GM12875 (cell line): ENCODE measurements around the gene PLD5.
"Not testable (repeated sequence)": the region's sequence is repeated elsewhere in the genome, so short reads cannot be mapped to it uniquely, and the experiment has no call there.

Experiments
- H3K4me3 ChIP-seq: one replicate; pipeline ENCODE4 v1.5.1; 2011; ENCODE audit warnings: low read depth, low read length, control low read depth
- CTCF ChIP-seq: IDR thresholded peaks from 2 replicates; pipeline ENCODE4 v1.5.1; 2011; ENCODE audit warnings: low read depth, mild to moderate bottlenecking, control low read depth, inconsistent platforms, low read length, moderate library complexity, borderline replicate concordance; ENCODE audit not compliant: insufficient read depth

PLD5 gene

GRCh38 chr1:242318140-242318539 lies 206.4 kb downstream of the PLD5 start:
- H3K4me3 ChIP-seq = no peak overlapping the region
- no peak for TF ChIP-seq CTCF

GRCh38 chr1:242314865-242315264 lies 209.6 kb downstream of the PLD5 start:
- H3K4me3 ChIP-seq = not testable (repeated sequence)

- H3K4me3 ChIP-seq = not testable (repeated sequence)
Measured at GRCh38 chr1:242314085-242314649, 210.3 kb downstream of the PLD5 start.

GRCh38 chr1:242308681-242309080 lies 215.8 kb downstream of the PLD5 start:
- not testable (repeated sequence) for H3K4me3 ChIP-seq

- not testable (repeated sequence) for H3K4me3 ChIP-seq
Measured at GRCh38 chr1:242293781-242294180, 230.7 kb downstream of the PLD5 start.

- not testable (repeated sequence) for H3K4me3 ChIP-seq
Measured at GRCh38 chr1:242288067-242288466, 236.4 kb downstream of the PLD5 start.

GRCh38 chr1:242282758-242283485 lies 241.6 kb downstream of the PLD5 start:
- H3K4me3 ChIP-seq = not testable (repeated sequence)

- H3K4me3 ChIP-seq = not testable (repeated sequence)
Measured at GRCh38 chr1:242278406-242278805, 246.1 kb downstream of the PLD5 start.

GRCh38 chr1:242276769-242277168 lies 247.7 kb downstream of the PLD5 start:
- H3K4me3 ChIP-seq = not testable (repeated sequence)

GRCh38 chr1:242267004-242267403 lies 257.5 kb downstream of the PLD5 start:
- not testable (repeated sequence) for H3K4me3 ChIP-seq

GRCh38 chr1:242264419-242264818 lies 260.1 kb downstream of the PLD5 start:
- H3K4me3 ChIP-seq = not testable (repeated sequence)

- no peak for TF ChIP-seq CTCF
Measured at GRCh38 chr1:242245255-242245654, 279.2 kb downstream of the PLD5 start.

GRCh38 chr1:242243472-242243871 lies 281.0 kb downstream of the PLD5 start:
- no peak for TF ChIP-seq CTCF
- H3K4me3 ChIP-seq = no peak overlapping the region

More at GRCh38 chr1:242245255-242245654, 279.2 kb downstream of the PLD5 start:
- no peak overlapping the region for H3K4me3 ChIP-seq
